A549 (cell line): ENCODE data around the gene SF3A1. TPM values are rescaled to one million over a fixed set of nuclear protein-coding genes. Genes with fewer than 3 reads are reported as not detected.

Source experiments
- ATAC-seq, 2 experiments: fragments of 200-7000 bp in 1 of 2; fragments of >200 bp in 1 of 2; cut with Nextera tagmentation in 1 of 2; cut with Tn5 transposase in 1 of 2; 3 replicates each; pipeline versions ENCODE4 v1.8.0 to v1.9.1; 2018 to 2020; ENCODE audit warnings: mild to moderate bottlenecking in 1 of 2, moderate library complexity in 1 of 2
- CTCF ChIA-PET: fragments of 300-600 bp; sonication (Branson Sonifier 250); formaldehyde crosslinking; extraction: SDS; loops from one replicate; lab custom pipeline; 2021; ENCODE audit warnings: antibody characterized with exemption, inconsistent platforms; lab: Yijun Ruan, JAX
- POLR2A ChIA-PET: fragments of 350-600 bp; formaldehyde crosslinking; extraction: SDS; loops from one replicate; lab custom pipeline; 2021; ENCODE audit warnings: antibody characterized with exemption, inconsistent platforms; lab: Yijun Ruan, JAX
- DNase-seq, 2 experiments: peaks; one replicate each; pipeline versions ENCODE4 v3.0.0 to v3.0.0-alpha.2; 2011 to 2016; ENCODE audit warnings: low read depth in 1 of 2, low spot score in 1 of 2
- FAIRE-seq: peaks from 2 replicates; lab custom pipeline; 2011; peaks lifted over from hg19 to GRCh38; lab: Jason Lieb, UNC
- H3K27ac ChIP-seq, 2 experiments: fragments of >200 bp; sonication (Bioruptor Twin); formaldehyde crosslinking; 3 replicates each; pipeline ENCODE4 v1.5.1; 2016 to 2017
- H3K4me1 ChIP-seq: fragments of >200 bp; sonication (Bioruptor Twin); formaldehyde crosslinking; 3 replicates; pipeline ENCODE4 v1.6.1; 2016
- H3K4me2 ChIP-seq: fragments of >200 bp; sonication (Bioruptor Twin); formaldehyde crosslinking; 3 replicates; pipeline ENCODE4 v1.6.1; 2016
- H3K4me3 ChIP-seq: fragments of >200 bp; sonication (Bioruptor Twin); formaldehyde crosslinking; 3 replicates; pipeline ENCODE4 v1.5.1; 2016
- H3K9me3 ChIP-seq: fragments of >200 bp; sonication (Bioruptor Twin); formaldehyde crosslinking; 3 replicates; pipeline ENCODE4 v1.6.1; 2016
- CBX2 ChIP-seq: fragments of 200-600 bp; sonication (generic); IDR thresholded peaks from 2 replicates; pipeline ENCODE4 v1.6.1; 2016; ENCODE audit warnings: low read depth, mild to moderate bottlenecking, borderline replicate concordance
- EHMT2 ChIP-seq: fragments of 200-600 bp; sonication (generic); IDR thresholded peaks from 2 replicates; pipeline ENCODE4 v1.6.1; 2016; ENCODE audit warnings: antibody characterized with exemption, low read depth, mild to moderate bottlenecking, moderate library complexity
- FOXS1 ChIP-seq: fragments of 250-450 bp; sonication (Bioruptor Pico); IDR thresholded peaks from 2 replicates; pipeline ENCODE4 v1.5.0; 2020; ENCODE audit warnings: mild to moderate bottlenecking, moderate library complexity
- HDAC2 ChIP-seq: fragments of 200-600 bp; sonication (generic); IDR thresholded peaks from 2 replicates; pipeline ENCODE4 v1.6.1; 2016
- HOXB5 ChIP-seq: fragments of 250-450 bp; sonication (Bioruptor Pico); IDR thresholded peaks from 2 replicates; pipeline ENCODE4 v1.5.0; 2020; ENCODE audit warnings: mild to moderate bottlenecking, moderate library complexity
- KDM5A ChIP-seq: fragments of 200-600 bp; sonication (generic); IDR thresholded peaks from 2 replicates; pipeline ENCODE4 v1.6.1; 2016; ENCODE audit warnings: antibody characterized with exemption, mild to moderate bottlenecking
- MAFK ChIP-seq: fragments of 450-650 bp; IDR thresholded peaks from 2 replicates; pipeline ENCODE4 v1.6.1; 2014; ENCODE audit not compliant: partially characterized antibody
- POLR2A ChIP-seq: IDR thresholded peaks from 2 replicates; pipeline ENCODE4 v1.6.1; 2012; ENCODE audit warnings: mild to moderate bottlenecking, low read length
- RFX5 ChIP-seq: fragments of 450-650 bp; IDR thresholded peaks from 2 replicates; pipeline ENCODE4 v1.7.1; 2014; ENCODE audit warnings: antibody characterized with exemption, mild to moderate bottlenecking, moderate library complexity
- SMC3 ChIP-seq: fragments of >200 bp; sonication (Bioruptor Twin); formaldehyde crosslinking; IDR thresholded peaks from 3 replicates; pipeline ENCODE4 v1.6.1; 2018; ENCODE audit warnings: inconsistent platforms
- TFCP2L1 ChIP-seq: fragments of 250-450 bp; sonication (Bioruptor Pico); IDR thresholded peaks from 2 replicates; pipeline ENCODE4 v1.5.0; 2021; ENCODE audit warnings: mild to moderate bottlenecking
- TP53 ChIP-seq: fragments of 250-450 bp; sonication (Bioruptor Pico); IDR thresholded peaks from 2 replicates; pipeline ENCODE4 v1.5.0; 2021; ENCODE audit warnings: mild to moderate bottlenecking, moderate library complexity
- ZC3H11A ChIP-seq: fragments of 450-650 bp; IDR thresholded peaks from 2 replicates; pipeline ENCODE4 v1.6.1; 2014; ENCODE audit warnings: antibody characterized with exemption, mild to moderate bottlenecking
- ZSCAN20 ChIP-seq: fragments of 250-450 bp; sonication (Bioruptor Pico); IDR thresholded peaks from 2 replicates; pipeline ENCODE4 v1.8.0; 2022; ENCODE audit warnings: mild to moderate bottlenecking, moderate library complexity
- WGBS: methylation state at CpG from one replicate; pipeline ENCODE4 v1.1.6; 2017; ENCODE audit errors: missing lambda C conversion rate; 5-methylcytosine and 5-hydroxymethylcytosine counted together
- polyA plus RNA-seq, 4 experiments: library from polyadenylated mRNA; depleted of rRNA in 3 of 4; stranded (reverse); fragments of >200 nt; fragmentation: RNase III in 1 of 4; extraction: RNeasy Plus Mini Kit Qiagen cat#74134 plus additional on column Dnase treatment in 1 of 4; gene quantifications; 2 replicates in 3 of 4; 3 replicates in 1 of 4; pipeline ENCODE4 v1.2.3, GENCODE V29; 2011 to 2017
- TF ChIP-seq, protein P1 (sequence below): fragments of >200 bp; sonication (Bioruptor Twin); formaldehyde crosslinking; IDR thresholded peaks from 3 replicates; pipeline ENCODE4 v1.5.1; 2016
- TF ChIP-seq, protein P2 (sequence below): fragments of 200-600 bp; sonication (generic); IDR thresholded peaks from 2 replicates; pipeline ENCODE4 v1.6.1; 2016; ENCODE audit warnings: antibody characterized with exemption, mild to moderate bottlenecking, moderate library complexity
- TF ChIP-seq, protein P3 (sequence below): IDR thresholded peaks from 2 replicates; pipeline ENCODE4 v1.6.1; 2012
- TF ChIP-seq, protein P4 (sequence below): fragments of >200 bp; sonication (Bioruptor Twin); formaldehyde crosslinking; IDR thresholded peaks from 3 replicates; pipeline ENCODE4 v1.6.1; 2016

Gene SF3A1
- polyA plus RNA-seq, 2 of the 4 experiments (the other 2 are of a cell fraction), result 47.0 to 57.9 TPM

DNA sequence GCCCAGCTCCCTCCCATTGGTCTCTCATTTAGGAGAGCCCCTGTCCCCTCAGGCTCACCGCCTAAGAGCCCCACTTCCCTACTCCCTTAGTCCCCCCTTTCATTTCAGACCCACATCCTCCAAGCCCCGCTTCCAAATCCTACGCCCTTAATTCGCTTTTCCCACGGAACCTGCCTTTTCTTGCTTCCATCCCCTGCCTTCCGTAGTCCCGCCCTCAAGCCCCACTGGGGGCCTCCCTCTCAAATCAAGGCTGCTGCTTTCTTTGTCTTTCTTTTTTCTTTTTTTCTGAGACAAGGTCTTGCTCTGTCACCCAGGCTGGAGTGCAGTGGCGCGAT lies 509 bp upstream of the SF3A1 start (continued):
- no peak for TF ChIP-seq ZSCAN20 (CRISPR knock-in tag)
- no peak for TF ChIP-seq RFX5
- TF ChIP-seq CBX2, result no peak
- TF ChIP-seq FOXS1 (CRISPR knock-in tag), result no peak
- TF ChIP-seq KDM5A, result no peak
- no peak for TF ChIP-seq HDAC2
- no peak for TF ChIP-seq TFCP2L1 (CRISPR knock-in tag)
- no peak for TF ChIP-seq SMC3
- TF ChIP-seq, protein P1, sequence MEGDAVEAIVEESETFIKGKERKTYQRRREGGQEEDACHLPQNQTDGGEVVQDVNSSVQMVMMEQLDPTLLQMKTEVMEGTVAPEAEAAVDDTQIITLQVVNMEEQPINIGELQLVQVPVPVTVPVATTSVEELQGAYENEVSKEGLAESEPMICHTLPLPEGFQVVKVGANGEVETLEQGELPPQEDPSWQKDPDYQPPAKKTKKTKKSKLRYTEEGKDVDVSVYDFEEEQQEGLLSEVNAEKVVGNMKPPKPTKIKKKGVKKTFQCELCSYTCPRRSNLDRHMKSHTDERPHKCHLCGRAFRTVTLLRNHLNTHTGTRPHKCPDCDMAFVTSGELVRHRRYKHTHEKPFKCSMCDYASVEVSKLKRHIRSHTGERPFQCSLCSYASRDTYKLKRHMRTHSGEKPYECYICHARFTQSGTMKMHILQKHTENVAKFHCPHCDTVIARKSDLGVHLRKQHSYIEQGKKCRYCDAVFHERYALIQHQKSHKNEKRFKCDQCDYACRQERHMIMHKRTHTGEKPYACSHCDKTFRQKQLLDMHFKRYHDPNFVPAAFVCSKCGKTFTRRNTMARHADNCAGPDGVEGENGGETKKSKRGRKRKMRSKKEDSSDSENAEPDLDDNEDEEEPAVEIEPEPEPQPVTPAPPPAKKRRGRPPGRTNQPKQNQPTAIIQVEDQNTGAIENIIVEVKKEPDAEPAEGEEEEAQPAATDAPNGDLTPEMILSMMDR, result no peak
- TF ChIP-seq EHMT2, result no peak
- TF ChIP-seq HOXB5, result no peak

DNA sequence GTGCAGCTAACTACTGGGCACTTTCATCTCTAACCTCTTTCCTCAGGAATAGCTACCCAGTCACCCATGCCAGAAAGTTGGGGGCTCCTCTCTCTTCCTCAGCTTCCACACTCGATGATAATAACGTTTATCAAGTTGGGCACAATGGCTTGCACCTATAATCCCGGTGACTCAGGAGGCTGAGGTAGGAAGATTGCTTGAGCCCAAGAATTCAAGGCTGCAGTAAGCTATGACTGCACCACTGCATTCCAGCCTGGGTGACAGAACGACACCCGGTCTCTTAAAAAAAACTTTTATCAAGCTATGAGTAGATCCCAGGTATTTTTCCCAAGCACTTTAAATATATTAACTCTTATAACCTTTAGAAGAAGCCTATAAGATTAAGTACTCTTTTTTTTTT lies 2.0 kb downstream of the SF3A1 start:
- DNase-seq (no peak), ATAC-seq (no peak), FAIRE-seq (no peak)
- peak overlapping the region; percentile 96 for H3K4me2 ChIP-seq
- 71% methylated on average over 5 of the region's 5 CpGs for WGBS
- ChIA-PET POLR2A (no interaction called here), CTCF (interaction anchor here (1.2 to 1.5 kb wide), 3 partner anchors 10 to 67 kb away, joined by 4 to 6 read pairs (median 4); no protein-coding TSS in a partner anchor)
- no peaks in the 10 kb centered on the region for H3K9me3 ChIP-seq
- H3K27ac ChIP-seq, result no peak overlapping the region
- no peak overlapping the region for H3K4me3 ChIP-seq
- H3K4me1 ChIP-seq, result peaks cover 18% of the 10 kb centered on the region; the same call in 1 of the 3 replicates
- no peak for TF ChIP-seq ZC3H11A
- TF ChIP-seq, protein P2, sequence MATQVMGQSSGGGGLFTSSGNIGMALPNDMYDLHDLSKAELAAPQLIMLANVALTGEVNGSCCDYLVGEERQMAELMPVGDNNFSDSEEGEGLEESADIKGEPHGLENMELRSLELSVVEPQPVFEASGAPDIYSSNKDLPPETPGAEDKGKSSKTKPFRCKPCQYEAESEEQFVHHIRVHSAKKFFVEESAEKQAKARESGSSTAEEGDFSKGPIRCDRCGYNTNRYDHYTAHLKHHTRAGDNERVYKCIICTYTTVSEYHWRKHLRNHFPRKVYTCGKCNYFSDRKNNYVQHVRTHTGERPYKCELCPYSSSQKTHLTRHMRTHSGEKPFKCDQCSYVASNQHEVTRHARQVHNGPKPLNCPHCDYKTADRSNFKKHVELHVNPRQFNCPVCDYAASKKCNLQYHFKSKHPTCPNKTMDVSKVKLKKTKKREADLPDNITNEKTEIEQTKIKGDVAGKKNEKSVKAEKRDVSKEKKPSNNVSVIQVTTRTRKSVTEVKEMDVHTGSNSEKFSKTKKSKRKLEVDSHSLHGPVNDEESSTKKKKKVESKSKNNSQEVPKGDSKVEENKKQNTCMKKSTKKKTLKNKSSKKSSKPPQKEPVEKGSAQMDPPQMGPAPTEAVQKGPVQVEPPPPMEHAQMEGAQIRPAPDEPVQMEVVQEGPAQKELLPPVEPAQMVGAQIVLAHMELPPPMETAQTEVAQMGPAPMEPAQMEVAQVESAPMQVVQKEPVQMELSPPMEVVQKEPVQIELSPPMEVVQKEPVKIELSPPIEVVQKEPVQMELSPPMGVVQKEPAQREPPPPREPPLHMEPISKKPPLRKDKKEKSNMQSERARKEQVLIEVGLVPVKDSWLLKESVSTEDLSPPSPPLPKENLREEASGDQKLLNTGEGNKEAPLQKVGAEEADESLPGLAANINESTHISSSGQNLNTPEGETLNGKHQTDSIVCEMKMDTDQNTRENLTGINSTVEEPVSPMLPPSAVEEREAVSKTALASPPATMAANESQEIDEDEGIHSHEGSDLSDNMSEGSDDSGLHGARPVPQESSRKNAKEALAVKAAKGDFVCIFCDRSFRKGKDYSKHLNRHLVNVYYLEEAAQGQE, result no peak

DNA sequence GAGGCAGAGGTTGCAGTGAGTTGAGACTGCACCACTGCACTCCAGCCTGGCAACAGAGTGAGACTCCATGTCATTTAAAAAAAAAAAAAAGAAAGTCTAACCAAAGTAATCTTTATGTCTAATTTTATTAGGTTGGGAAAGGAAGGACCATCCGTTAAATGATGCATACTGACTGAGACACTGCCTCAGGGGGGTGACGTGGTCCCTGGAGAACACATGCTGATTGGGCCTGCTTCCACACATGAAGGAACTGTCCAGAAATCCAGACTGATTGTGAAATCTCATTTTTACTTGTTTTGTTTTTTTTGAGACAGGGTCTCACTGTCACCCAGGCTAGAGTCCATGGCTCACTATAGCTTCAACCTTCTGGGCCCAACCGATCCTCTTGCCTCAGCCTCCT lies 5.5 kb downstream of the SF3A1 start:
- FAIRE-seq (no peak), ATAC-seq (no peak)
- 96% methylated on average over 3 of the region's 3 CpGs for WGBS

DNA sequence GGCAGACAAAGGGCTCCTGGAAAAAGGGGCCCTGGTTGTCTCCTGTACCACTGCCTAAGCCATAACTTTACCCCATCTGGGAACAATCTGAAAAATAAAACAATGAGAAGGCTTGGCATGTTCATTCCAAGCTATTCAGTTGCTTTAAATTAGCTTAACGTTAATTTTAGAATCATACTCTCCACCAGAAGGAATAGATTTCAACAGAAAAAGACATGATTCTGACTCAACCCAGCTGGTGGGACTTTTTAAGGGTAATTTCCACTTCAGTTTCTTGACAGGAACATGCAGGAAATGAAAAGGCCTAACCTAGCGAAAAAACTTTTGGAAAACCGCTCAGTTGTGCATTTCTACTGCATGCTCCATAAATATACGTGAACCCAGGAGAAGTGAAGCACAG lies 7.9 kb downstream of the SF3A1 start:
- Histone ChIP-seq H3K9me3 (no peaks in the 10 kb centered on the region), H3K4me3 (no peak overlapping the region), H3K4me1 (no peaks in the 10 kb centered on the region; the same call in 2 of the 3 replicates), H3K27ac (no peak overlapping the region), H3K4me2 (no peak overlapping the region)
- TF ChIP-seq POLR2A, result no peak
- TF ChIP-seq, protein P3, sequence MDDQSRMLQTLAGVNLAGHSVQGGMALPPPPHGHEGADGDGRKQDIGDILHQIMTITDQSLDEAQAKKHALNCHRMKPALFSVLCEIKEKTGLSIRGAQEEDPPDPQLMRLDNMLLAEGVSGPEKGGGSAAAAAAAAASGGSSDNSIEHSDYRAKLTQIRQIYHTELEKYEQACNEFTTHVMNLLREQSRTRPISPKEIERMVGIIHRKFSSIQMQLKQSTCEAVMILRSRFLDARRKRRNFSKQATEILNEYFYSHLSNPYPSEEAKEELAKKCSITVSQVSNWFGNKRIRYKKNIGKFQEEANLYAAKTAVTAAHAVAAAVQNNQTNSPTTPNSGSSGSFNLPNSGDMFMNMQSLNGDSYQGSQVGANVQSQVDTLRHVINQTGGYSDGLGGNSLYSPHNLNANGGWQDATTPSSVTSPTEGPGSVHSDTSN, result no peak
- TF ChIP-seq, protein P4, sequence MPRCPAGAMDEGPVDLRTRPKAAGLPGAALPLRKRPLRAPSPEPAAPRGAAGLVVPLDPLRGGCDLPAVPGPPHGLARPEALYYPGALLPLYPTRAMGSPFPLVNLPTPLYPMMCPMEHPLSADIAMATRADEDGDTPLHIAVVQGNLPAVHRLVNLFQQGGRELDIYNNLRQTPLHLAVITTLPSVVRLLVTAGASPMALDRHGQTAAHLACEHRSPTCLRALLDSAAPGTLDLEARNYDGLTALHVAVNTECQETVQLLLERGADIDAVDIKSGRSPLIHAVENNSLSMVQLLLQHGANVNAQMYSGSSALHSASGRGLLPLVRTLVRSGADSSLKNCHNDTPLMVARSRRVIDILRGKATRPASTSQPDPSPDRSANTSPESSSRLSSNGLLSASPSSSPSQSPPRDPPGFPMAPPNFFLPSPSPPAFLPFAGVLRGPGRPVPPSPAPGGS, result no peak
- 93% methylated on average over 4 of the region's 4 CpGs for WGBS
- ATAC-seq, result no peak
- no peak for DNase-seq
- FAIRE-seq, result no peak
- POLR2A ChIA-PET, result no interaction called here
- CTCF ChIA-PET, result interaction anchor here (1.2 kb wide), 1 partner anchor 61 kb away, joined by 4 read pairs; no protein-coding TSS in a partner anchor

More for the DNA sequence above, 5.5 kb downstream of the SF3A1 start:
- no peak overlapping the region for H3K27ac ChIP-seq
- no peak for DNase-seq
- POLR2A ChIA-PET, result no interaction called here
- H3K9me3 ChIP-seq, result no peaks in the 10 kb centered on the region
- H3K4me3 ChIP-seq, result no peak overlapping the region
- TF ChIP-seq TP53 (no peak), MAFK (no peak)
- TF ChIP-seq, all 56 proteins: peak for 0
- CTCF ChIA-PET, result no interaction called here
- H3K4me1 ChIP-seq, result peaks cover 15% of the 10 kb centered on the region; the same call in 1 of the 3 replicates
- no peak overlapping the region for H3K4me2 ChIP-seq
